Measurements from ENCODE around the gene ARL16. TPM values are rescaled to one million over a fixed set of nuclear protein-coding genes. Genes with fewer than 3 reads are reported as not detected.

ARL16 gene
- total and polyA plus RNA-seq, 2 of the 8 experiments (the other 6 are each of a cell fraction or from before 2014, with no cell fraction given): 37.0 to 60.8 TPM

DNA sequence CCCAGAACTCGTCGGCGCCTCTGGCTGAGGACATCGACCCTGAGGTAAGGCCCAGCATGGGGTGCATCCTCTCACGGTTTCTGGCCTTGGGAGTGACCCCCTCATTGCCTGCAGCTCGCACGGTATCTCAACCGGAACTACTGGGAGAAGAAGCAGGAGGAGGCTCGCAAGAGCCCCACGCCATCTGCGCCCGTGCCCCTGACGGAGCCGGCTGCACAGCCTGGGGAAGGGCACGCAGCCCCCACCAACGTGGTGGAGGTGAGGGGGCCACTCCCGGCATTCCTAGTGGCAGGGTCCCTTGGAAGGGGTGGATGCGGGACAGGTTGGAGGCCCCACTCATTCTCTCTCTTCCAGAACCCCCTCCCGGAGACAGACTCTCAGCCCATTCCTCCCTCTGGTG lies 11.2 kb upstream of the ARL16 start (continued):
- TF ChIP-seq, protein P1, sequence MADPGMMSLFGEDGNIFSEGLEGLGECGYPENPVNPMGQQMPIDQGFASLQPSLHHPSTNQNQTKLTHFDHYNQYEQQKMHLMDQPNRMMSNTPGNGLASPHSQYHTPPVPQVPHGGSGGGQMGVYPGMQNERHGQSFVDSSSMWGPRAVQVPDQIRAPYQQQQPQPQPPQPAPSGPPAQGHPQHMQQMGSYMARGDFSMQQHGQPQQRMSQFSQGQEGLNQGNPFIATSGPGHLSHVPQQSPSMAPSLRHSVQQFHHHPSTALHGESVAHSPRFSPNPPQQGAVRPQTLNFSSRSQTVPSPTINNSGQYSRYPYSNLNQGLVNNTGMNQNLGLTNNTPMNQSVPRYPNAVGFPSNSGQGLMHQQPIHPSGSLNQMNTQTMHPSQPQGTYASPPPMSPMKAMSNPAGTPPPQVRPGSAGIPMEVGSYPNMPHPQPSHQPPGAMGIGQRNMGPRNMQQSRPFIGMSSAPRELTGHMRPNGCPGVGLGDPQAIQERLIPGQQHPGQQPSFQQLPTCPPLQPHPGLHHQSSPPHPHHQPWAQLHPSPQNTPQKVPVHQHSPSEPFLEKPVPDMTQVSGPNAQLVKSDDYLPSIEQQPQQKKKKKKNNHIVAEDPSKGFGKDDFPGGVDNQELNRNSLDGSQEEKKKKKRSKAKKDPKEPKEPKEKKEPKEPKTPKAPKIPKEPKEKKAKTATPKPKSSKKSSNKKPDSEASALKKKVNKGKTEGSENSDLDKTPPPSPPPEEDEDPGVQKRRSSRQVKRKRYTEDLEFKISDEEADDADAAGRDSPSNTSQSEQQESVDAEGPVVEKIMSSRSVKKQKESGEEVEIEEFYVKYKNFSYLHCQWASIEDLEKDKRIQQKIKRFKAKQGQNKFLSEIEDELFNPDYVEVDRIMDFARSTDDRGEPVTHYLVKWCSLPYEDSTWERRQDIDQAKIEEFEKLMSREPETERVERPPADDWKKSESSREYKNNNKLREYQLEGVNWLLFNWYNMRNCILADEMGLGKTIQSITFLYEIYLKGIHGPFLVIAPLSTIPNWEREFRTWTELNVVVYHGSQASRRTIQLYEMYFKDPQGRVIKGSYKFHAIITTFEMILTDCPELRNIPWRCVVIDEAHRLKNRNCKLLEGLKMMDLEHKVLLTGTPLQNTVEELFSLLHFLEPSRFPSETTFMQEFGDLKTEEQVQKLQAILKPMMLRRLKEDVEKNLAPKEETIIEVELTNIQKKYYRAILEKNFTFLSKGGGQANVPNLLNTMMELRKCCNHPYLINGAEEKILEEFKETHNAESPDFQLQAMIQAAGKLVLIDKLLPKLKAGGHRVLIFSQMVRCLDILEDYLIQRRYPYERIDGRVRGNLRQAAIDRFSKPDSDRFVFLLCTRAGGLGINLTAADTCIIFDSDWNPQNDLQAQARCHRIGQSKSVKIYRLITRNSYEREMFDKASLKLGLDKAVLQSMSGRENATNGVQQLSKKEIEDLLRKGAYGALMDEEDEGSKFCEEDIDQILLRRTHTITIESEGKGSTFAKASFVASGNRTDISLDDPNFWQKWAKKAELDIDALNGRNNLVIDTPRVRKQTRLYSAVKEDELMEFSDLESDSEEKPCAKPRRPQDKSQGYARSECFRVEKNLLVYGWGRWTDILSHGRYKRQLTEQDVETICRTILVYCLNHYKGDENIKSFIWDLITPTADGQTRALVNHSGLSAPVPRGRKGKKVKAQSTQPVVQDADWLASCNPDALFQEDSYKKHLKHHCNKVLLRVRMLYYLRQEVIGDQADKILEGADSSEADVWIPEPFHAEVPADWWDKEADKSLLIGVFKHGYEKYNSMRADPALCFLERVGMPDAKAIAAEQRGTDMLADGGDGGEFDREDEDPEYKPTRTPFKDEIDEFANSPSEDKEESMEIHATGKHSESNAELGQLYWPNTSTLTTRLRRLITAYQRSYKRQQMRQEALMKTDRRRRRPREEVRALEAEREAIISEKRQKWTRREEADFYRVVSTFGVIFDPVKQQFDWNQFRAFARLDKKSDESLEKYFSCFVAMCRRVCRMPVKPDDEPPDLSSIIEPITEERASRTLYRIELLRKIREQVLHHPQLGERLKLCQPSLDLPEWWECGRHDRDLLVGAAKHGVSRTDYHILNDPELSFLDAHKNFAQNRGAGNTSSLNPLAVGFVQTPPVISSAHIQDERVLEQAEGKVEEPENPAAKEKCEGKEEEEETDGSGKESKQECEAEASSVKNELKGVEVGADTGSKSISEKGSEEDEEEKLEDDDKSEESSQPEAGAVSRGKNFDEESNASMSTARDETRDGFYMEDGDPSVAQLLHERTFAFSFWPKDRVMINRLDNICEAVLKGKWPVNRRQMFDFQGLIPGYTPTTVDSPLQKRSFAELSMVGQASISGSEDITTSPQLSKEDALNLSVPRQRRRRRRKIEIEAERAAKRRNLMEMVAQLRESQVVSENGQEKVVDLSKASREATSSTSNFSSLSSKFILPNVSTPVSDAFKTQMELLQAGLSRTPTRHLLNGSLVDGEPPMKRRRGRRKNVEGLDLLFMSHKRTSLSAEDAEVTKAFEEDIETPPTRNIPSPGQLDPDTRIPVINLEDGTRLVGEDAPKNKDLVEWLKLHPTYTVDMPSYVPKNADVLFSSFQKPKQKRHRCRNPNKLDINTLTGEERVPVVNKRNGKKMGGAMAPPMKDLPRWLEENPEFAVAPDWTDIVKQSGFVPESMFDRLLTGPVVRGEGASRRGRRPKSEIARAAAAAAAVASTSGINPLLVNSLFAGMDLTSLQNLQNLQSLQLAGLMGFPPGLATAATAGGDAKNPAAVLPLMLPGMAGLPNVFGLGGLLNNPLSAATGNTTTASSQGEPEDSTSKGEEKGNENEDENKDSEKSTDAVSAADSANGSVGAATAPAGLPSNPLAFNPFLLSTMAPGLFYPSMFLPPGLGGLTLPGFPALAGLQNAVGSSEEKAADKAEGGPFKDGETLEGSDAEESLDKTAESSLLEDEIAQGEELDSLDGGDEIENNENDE (IDR thresholded peaks at IDR 0.05; ENCODE audit: insufficient replicate concordance, low read length): no peak
- no peak for TF ChIP-seq SP1 (IDR thresholded peaks at IDR 0.05; ENCODE audit: low read depth, low read length)
- no peak for TF ChIP-seq KDM1A (IDR thresholded peaks at IDR 0.05; ENCODE audit: borderline replicate concordance, low read length)
- no peak for TF ChIP-seq POLR2AphosphoS5 (IDR thresholded peaks at IDR 0.05; ENCODE audit: low read depth, low read length)
- TF ChIP-seq BACH1 (IDR thresholded peaks at IDR 0.05; ENCODE audit: low read length): no peak
- no peak for TF ChIP-seq RNF2 (IDR thresholded peaks at IDR 0.05; ENCODE audit: borderline replicate concordance, low read depth, low read length, missing control alignments, poor library complexity, severe bottlenecking)
- no peak for TF ChIP-seq SP4 (IDR thresholded peaks at IDR 0.05; ENCODE audit: low read length)
- no peak for TF ChIP-seq CREB1 (IDR thresholded peaks at IDR 0.05)
- no peak for TF ChIP-seq SUZ12 (IDR thresholded peaks at IDR 0.05; ENCODE audit: low read length)
- TF ChIP-seq HDAC2 (IDR thresholded peaks at IDR 0.05; ENCODE audit: borderline replicate concordance in 1 of 2, low read depth in 2 of 2, low read length in 2 of 2): no peak
- no peak for TF ChIP-seq USF2 (IDR thresholded peaks at IDR 0.05; ENCODE audit: low read length)
